HepG2 (cell line): ENCODE data around the gene CKB. TPM values are rescaled to one million over a fixed set of nuclear protein-coding genes. Genes with fewer than 3 reads are reported as not detected.

Source experiments
- ATAC-seq: fragments of 200-7000 bp; cut with Tn5 transposase; 3 replicates; pipeline ENCODE4 v1.9.1; 2020; ENCODE audit warnings: mild to moderate bottlenecking, moderate library complexity
- BruUV-seq: library from RNA; stranded (reverse); fragments of 400-500 nt; replicated peaks from 2 replicates; lab custom pipeline; 2021; lab: Mats Ljungman, UMichigan
- CTCF ChIA-PET: fragments of 300-600 bp; formaldehyde crosslinking; extraction: SDS; loops from one replicate; lab custom pipeline; 2021; ENCODE audit warnings: low total read pairs, inconsistent platforms, low intra/inter-chr PET ratio; lab: Yijun Ruan, JAX
- POLR2A ChIA-PET: fragments of 350-600 bp; sonication (Branson Sonifier 250); formaldehyde crosslinking; loops from one replicate; lab custom pipeline; 2020; ENCODE audit warnings: antibody characterized with exemption, inconsistent platforms; lab: Yijun Ruan, JAX
- DNase-seq: peaks from one replicate; pipeline ENCODE4 v3.0.0-alpha.2; 2015; ENCODE audit warnings: low spot score
- FAIRE-seq: peaks from 3 replicates; lab custom pipeline; 2011; peaks lifted over from hg19 to GRCh38; lab: Jason Lieb, UNC
- H2AFZ ChIP-seq: one replicate; pipeline ENCODE4 v1.6.1; 2011; ENCODE audit warnings: low read length, inconsistent platforms
- H3K27ac ChIP-seq: fragments of 300-600 bp; 3 replicates; pipeline ENCODE4 v1.8.0; 2011; ENCODE audit warnings: mixed run types, mild to moderate bottlenecking, mixed read lengths, low read length, inconsistent platforms; ENCODE audit not compliant: insufficient read depth; ENCODE audit errors: extremely low read length
- H3K27me3 ChIP-seq, 2 experiments: fragments of 200-600 bp in 1 of 2; 2 replicates in 1 of 2; 3 replicates in 1 of 2; pipeline versions ENCODE4 v1.6.0 to v1.8.0; 2011; ENCODE audit warnings: low read length in 2 of 2, mild to moderate bottlenecking in 2 of 2, moderate library complexity in 2 of 2, inconsistent platforms in 1 of 2; ENCODE audit not compliant: insufficient read depth in 2 of 2, control insufficient read depth in 1 of 2
- H3K36me3 ChIP-seq, 2 experiments: fragments of 200-600 bp in 1 of 2; replicated peaks in 1 of 2; 2 replicates in 1 of 2; 3 replicates in 1 of 2; pipeline versions ENCODE4 v1.5.1 to v1.8.0; 2011; ENCODE audit warnings: low read length in 2 of 2, inconsistent platforms in 1 of 2; ENCODE audit not compliant: insufficient read depth in 2 of 2, control insufficient read depth in 1 of 2
- H3K4me1 ChIP-seq: 2 replicates; pipeline ENCODE4 v1.5.1; 2012; ENCODE audit warnings: low read length, inconsistent platforms; ENCODE audit not compliant: insufficient read depth
- H3K4me2 ChIP-seq: 2 replicates; pipeline ENCODE4 v1.6.0; 2011; ENCODE audit warnings: low read depth, low read length, inconsistent platforms
- H3K4me3 ChIP-seq, 3 experiments: fragments of 200-600 bp in 1 of 3; sonication (generic), shearing (Covaris generic) in 1 of 3; replicated peaks in 1 of 3; 2 replicates each; pipeline ENCODE4 v1.5.1; 2011 to 2016; ENCODE audit warnings: low read length in 3 of 3, inconsistent platforms in 2 of 3, low read depth in 2 of 3, mild to moderate bottlenecking in 2 of 3, control low read depth in 1 of 3, mixed read lengths in 1 of 3; ENCODE audit not compliant: insufficient read depth in 1 of 3
- H3K79me2 ChIP-seq: one replicate; pipeline ENCODE4 v1.6.1; 2011; ENCODE audit warnings: low read length, inconsistent platforms; ENCODE audit not compliant: insufficient read depth
- H3K9ac ChIP-seq: 2 replicates; pipeline ENCODE4 v1.6.0; 2011; ENCODE audit warnings: mild to moderate bottlenecking, low read depth, low read length, inconsistent platforms; ENCODE audit not compliant: insufficient read depth
- H3K9me3 ChIP-seq: 2 replicates; pipeline ENCODE4 v1.5.1; 2012; ENCODE audit warnings: mild to moderate bottlenecking, low read length
- H4K20me1 ChIP-seq: 2 replicates; pipeline ENCODE4 v1.6.0; 2011; ENCODE audit warnings: inconsistent platforms, mild to moderate bottlenecking, low read length, moderate library complexity; ENCODE audit not compliant: insufficient read depth
- DNMT1 ChIP-seq: sonication (generic); formaldehyde crosslinking; IDR thresholded peaks from 2 replicates; pipeline ENCODE4 v1.5.1; 2020; ENCODE audit warnings: mild to moderate bottlenecking, missing genetic modification reagents
- FOXA3 ChIP-seq: IDR thresholded peaks from 2 replicates; pipeline ENCODE4 v1.6.1; 2016; ENCODE audit warnings: missing genetic modification reagents, missing compliant biosample characterization
- FOXK2 ChIP-seq: fragments of 450-650 bp; IDR thresholded peaks from 2 replicates; pipeline ENCODE4 v1.6.1; 2016
- HMGA1 ChIP-seq: sonication (generic); formaldehyde crosslinking; conservative IDR thresholded peaks from 2 replicates; pipeline ENCODE4 v1.4.0; 2020; ENCODE audit warnings: missing genetic modification reagents
- KMT2B ChIP-seq: IDR thresholded peaks from 2 replicates; pipeline ENCODE4 v1.6.1; 2016; ENCODE audit warnings: missing genetic modification reagents, missing compliant biosample characterization
- NCOA2 ChIP-seq: sonication (generic); formaldehyde crosslinking; IDR thresholded peaks from 2 replicates; pipeline ENCODE4 v1.8.0; 2022; ENCODE audit warnings: inconsistent platforms
- POLR2G ChIP-seq: fragments of 200-400 bp; formaldehyde crosslinking; IDR thresholded peaks from 2 replicates; pipeline ENCODE4 v1.6.1; 2018; ENCODE audit warnings: mild to moderate bottlenecking, low read depth, low read length, moderate library complexity
- RBM39 ChIP-seq: fragments of 200-400 bp; formaldehyde crosslinking; IDR thresholded peaks from one replicate; pipeline ENCODE4 v1.6.1; 2018; ENCODE audit warnings: antibody characterized with exemption, mild to moderate bottlenecking, low read depth, low read length; ENCODE audit not compliant: poor library complexity, severe bottlenecking
- SOX6 ChIP-seq, 2 experiments: fragments of 450-650 bp in 1 of 2; sonication (generic) in 1 of 2; formaldehyde crosslinking in 1 of 2; IDR thresholded peaks; 2 replicates each; pipeline versions ENCODE4 v1.4.0 to v1.6.1; 2017 to 2020; ENCODE audit warnings: antibody characterized with exemption in 1 of 2, mild to moderate bottlenecking in 1 of 2, missing genetic modification reagents in 1 of 2
- TAF15 ChIP-seq: fragments of 200-400 bp; formaldehyde crosslinking; IDR thresholded peaks from one replicate; pipeline ENCODE4 v1.6.1; 2018; ENCODE audit warnings: mild to moderate bottlenecking, low read depth, low read length; ENCODE audit not compliant: poor library complexity, severe bottlenecking
- ZFP62 ChIP-seq: sonication (generic); formaldehyde crosslinking; IDR thresholded peaks from 2 replicates; pipeline ENCODE4 v1.4.0; 2020; ENCODE audit warnings: missing genetic modification reagents
- ZNF30 ChIP-seq: sonication (generic); formaldehyde crosslinking; IDR thresholded peaks from 2 replicates; pipeline ENCODE4 v1.5.0; 2020; ENCODE audit warnings: mild to moderate bottlenecking, missing genetic modification reagents
- ZNF34 ChIP-seq: sonication (generic); formaldehyde crosslinking; IDR thresholded peaks from 2 replicates; pipeline ENCODE4 v1.4.0; 2020; ENCODE audit warnings: mild to moderate bottlenecking, missing genetic modification reagents, borderline replicate concordance
- ZNF616 ChIP-seq: sonication (generic); formaldehyde crosslinking; IDR thresholded peaks from 2 replicates; pipeline ENCODE4 v1.5.0; 2020; ENCODE audit warnings: low read depth, mild to moderate bottlenecking, missing genetic modification reagents
- ZZZ3 ChIP-seq: sonication (generic); formaldehyde crosslinking; IDR thresholded peaks from 2 replicates; pipeline ENCODE4 v1.4.0; 2020; ENCODE audit warnings: missing genetic modification reagents, mild to moderate bottlenecking, borderline replicate concordance
- WGBS: methylation state at CpG from one replicate; pipeline ENCODE4 v1.1.6; 2017; ENCODE audit warnings: low lambda C conversion rate; 5-methylcytosine and 5-hydroxymethylcytosine counted together
- in situ Hi-C: cut with HindIII; loops from 2 replicates; pipeline ENCODE4 v1.10.0; 2017; ENCODE audit warnings: low pct_unique_long_range_greater_than_20kb; ENCODE audit not compliant: extremely low pct_ligation_motif_present
- intact Hi-C: fragments of 100-400 bp; cut with micrococcal nuclease; formaldehyde crosslinking; loops from one replicate; pipeline ENCODE4 v1.10.0; 2022; ENCODE audit not compliant: unreplicated experiment
- polyA plus RNA-seq, 8 experiments: library from polyadenylated mRNA; depleted of rRNA in 3 of 8; stranded (reverse) in 7 of 8; unstranded in 1 of 8; fragments of >200 nt; fragmentation: Illumina TruSeq in 4 of 8; extraction: Trizol in 4 of 8; gene quantifications; 2 replicates each; pipeline versions ENCODE4 v1.2.1 to v1.2.3, GENCODE V29; 2011 to 2016; ENCODE audit warnings: low read depth in 4 of 8, missing spikeins in 1 of 8, mixed read lengths in 1 of 8; ENCODE audit not compliant: insufficient read depth in 1 of 8
- total RNA-seq, 5 experiments: library from RNA; depleted of rRNA; stranded (reverse); fragments of >200 nt; fragmentation: Illumina TruSeq; extraction: Trizol; gene quantifications; 2 replicates each; pipeline ENCODE4 v1.2.3, GENCODE V29; 2016; ENCODE audit warnings: low read depth in 1 of 5
- TF ChIP-seq, protein P1 (sequence below): sonication (generic); formaldehyde crosslinking; IDR thresholded peaks from 2 replicates; pipeline ENCODE4 v1.4.0; 2020; ENCODE audit warnings: missing genetic modification reagents
- TF ChIP-seq, protein P2 (sequence below): sonication (generic); formaldehyde crosslinking; IDR thresholded peaks from 2 replicates; pipeline ENCODE4 v1.8.0; 2022; ENCODE audit warnings: missing genetic modification reagents, mild to moderate bottlenecking, inconsistent platforms, borderline replicate concordance
- TF ChIP-seq, protein P3 (sequence below): sonication (generic); formaldehyde crosslinking; IDR thresholded peaks from 2 replicates; pipeline ENCODE4 v1.4.0; 2020; ENCODE audit warnings: missing genetic modification reagents

Gene CKB
- total and polyA plus RNA-seq, 2 of the 13 experiments (the other 11 are each of a cell fraction or from before 2014, with no cell fraction given): 82.3 to 217 TPM

DNA sequence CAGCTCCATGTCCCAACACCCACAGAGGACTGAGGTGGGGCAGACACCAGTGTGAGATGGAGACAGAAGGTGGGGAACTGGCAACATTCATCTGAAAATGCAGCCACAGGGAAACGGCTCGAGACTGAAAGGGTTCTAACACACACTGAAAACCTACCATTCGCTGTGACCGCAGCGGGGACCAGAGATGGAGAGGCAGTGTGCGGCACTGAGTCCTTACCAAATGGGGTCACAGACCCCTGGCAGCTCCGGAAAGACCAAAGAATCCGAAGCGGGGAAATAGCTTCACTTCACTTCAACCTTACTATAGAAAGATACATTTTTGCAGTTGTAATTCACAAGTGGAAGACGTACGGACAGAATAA, 30.2 kb upstream of the CKB start:
- ATAC-seq (no peak), DNase-seq (no peak), FAIRE-seq (no peak)
- in situ Hi-C loops: no loop called here
- Histone ChIP-seq H3K9me3 (no peaks in the 10 kb centered on the region), H3K9ac (no peak overlapping the region), H3K27me3 (no peaks in the 10 kb centered on the region), H3K4me2 (no peak overlapping the region), H3K4me1 (peaks cover 21% of the 10 kb centered on the region), H3K4me3 (no peak overlapping the region), H4K20me1 (no peaks in the 10 kb centered on the region), H3K79me2 (peaks cover 9% of the 10 kb centered on the region), H3K27ac (no peak overlapping the region), H2AFZ (no peak overlapping the region), H3K36me3 (no peaks in the 10 kb centered on the region)
- intact Hi-C loops: no loop called here
- ChIA-PET CTCF (no interaction called here), POLR2A (interaction anchor here (2.0 kb wide), 1 partner anchor 24 kb away, joined by 4 read pairs; the partner anchor contains the start of gene TRMT61A)
- BruUV-seq: no TSS peak
- 97% methylated on average over 11 of the region's 11 CpGs for WGBS
- no peak for TF ChIP-seq KMT2B
- TF ChIP-seq, protein P1, sequence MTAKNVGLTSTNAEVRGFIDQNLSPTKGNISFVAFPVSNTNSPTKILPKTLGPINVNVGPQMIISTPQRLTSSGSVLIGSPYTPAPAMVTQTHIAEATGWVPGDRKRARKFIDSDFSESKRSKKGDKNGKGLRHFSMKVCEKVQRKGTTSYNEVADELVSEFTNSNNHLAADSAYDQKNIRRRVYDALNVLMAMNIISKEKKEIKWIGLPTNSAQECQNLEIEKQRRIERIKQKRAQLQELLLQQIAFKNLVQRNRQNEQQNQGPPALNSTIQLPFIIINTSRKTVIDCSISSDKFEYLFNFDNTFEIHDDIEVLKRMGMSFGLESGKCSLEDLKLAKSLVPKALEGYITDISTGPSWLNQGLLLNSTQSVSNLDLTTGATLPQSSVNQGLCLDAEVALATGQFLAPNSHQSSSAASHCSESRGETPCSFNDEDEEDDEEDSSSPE (CRISPR knock-in tag): no peak
- no peak for TF ChIP-seq DNMT1 (CRISPR knock-in tag)
- no peak for TF ChIP-seq HMGA1 (CRISPR knock-in tag)
- no peak for TF ChIP-seq NCOA2 (CRISPR knock-in tag)
- TF ChIP-seq RBM39: no peak
- TF ChIP-seq, protein P2, sequence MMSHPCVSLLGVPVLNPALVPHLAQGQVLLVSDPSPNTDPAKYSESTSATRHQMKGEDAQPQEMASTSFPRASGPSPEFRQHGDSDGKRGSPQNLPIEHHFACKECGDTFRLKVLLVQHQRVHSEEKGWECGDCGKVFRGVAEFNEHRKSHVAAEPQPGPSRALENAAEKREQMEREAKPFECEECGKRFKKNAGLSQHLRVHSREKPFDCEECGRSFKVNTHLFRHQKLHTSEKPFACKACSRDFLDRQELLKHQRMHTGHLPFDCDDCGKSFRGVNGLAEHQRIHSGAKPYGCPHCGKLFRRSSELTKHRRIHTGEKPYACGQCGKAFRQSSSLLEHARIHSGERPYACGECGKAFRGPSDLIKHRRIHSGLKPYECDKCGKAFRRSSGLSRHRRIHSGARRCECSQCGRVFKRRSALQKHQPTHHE (CRISPR knock-in tag): no peak
- TF ChIP-seq, protein P3, sequence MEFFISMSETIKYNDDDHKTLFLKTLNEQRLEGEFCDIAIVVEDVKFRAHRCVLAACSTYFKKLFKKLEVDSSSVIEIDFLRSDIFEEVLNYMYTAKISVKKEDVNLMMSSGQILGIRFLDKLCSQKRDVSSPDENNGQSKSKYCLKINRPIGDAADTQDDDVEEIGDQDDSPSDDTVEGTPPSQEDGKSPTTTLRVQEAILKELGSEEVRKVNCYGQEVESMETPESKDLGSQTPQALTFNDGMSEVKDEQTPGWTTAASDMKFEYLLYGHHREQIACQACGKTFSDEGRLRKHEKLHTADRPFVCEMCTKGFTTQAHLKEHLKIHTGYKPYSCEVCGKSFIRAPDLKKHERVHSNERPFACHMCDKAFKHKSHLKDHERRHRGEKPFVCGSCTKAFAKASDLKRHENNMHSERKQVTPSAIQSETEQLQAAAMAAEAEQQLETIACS: no peak
- no peak for TF ChIP-seq FOXK2
- TF ChIP-seq ZNF30 (CRISPR knock-in tag): no peak
- TF ChIP-seq ZFP62 (CRISPR knock-in tag): no peak
- no peak for TF ChIP-seq TAF15
- no peak for TF ChIP-seq SOX6 (IDR thresholded peaks at IDR 0.05)
- no peak for TF ChIP-seq SOX6 (CRISPR knock-in tag; IDR thresholded peaks at IDR 0.05)
- no peak for TF ChIP-seq ZZZ3 (CRISPR knock-in tag)
- no peak for TF ChIP-seq POLR2G
- no peak for TF ChIP-seq ZNF34 (CRISPR knock-in tag)
- no peak for TF ChIP-seq FOXA3 (CRISPR knock-in tag)
- no peak for TF ChIP-seq ZNF616
